PFSK-1 (cell line): ENCODE measurements around the gene CORO1C.

Experiments
- FOXP2 ChIP-seq: optimal IDR thresholded peaks from 2 replicates; pipeline ENCODE3; 2011; ENCODE audit warnings: borderline replicate concordance, control low read depth, inconsistent platforms; ENCODE audit not compliant: insufficient read depth; ENCODE audit errors: extremely low read length, extremely low read depth
- POLR2AphosphoS5 ChIP-seq: IDR thresholded peaks from 2 replicates; pipeline ENCODE4 v1.6.1; 2012; ENCODE audit warnings: low read depth, mild to moderate bottlenecking, control low read depth, low read length, moderate library complexity
- REST ChIP-seq, 2 experiments: IDR thresholded peaks; 2 replicates each; pipeline versions ENCODE4 v1.6.1 to v1.8.0; 2011 to 2012; ENCODE audit warnings: low read depth in 2 of 2, low read length in 2 of 2, control low read depth in 1 of 2, inconsistent platforms in 1 of 2, mild to moderate bottlenecking in 1 of 2, moderate library complexity in 1 of 2; ENCODE audit not compliant: insufficient read depth in 1 of 2
- SIN3A ChIP-seq: IDR thresholded peaks from 2 replicates; pipeline ENCODE4 v1.6.1; 2012; ENCODE audit warnings: mild to moderate bottlenecking, low read length, moderate library complexity, borderline replicate concordance; ENCODE audit not compliant: insufficient read depth
- TAF1 ChIP-seq: IDR thresholded peaks from 2 replicates; pipeline ENCODE4 v1.6.1; 2012; ENCODE audit warnings: low read length, control low read depth, borderline replicate concordance; ENCODE audit not compliant: insufficient read depth

The CORO1C gene

DNA sequence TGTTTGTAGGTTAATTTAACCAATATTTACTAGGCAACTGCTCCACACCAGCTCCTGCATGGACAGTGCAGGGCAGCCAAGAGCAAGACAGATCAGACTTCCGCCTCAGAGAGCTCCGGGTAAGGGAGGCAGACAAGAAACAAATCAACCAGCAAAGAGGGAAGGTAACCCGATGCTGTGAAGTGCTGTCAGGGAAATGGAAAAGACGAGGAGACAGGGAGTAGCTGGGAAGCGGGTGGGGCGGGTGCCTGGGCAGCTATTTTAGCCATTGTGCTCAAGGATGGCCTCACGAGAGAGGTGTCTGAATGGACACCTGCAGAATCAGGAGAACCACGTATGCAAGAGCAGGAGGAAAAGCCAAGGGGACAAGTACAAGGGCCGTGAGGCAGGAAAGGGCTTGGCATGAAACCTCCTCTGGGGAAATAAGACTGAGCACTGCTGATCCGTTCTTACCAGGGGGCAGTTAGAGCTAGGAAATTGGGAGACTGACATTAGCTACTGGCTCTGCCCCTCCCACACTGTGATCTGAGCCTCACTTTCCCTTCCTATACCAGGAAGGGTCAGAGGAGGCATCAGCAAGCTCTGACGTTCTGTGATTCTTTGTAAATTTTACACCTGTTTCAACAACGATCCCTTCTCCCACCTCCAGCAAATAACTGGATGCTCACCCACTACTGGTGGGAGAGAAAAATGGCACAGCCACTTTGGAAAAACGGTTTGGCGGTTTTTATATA, 126.9 kb downstream of the CORO1C start:
- no peak for TF ChIP-seq REST (IDR thresholded peaks at IDR 0.05; ENCODE audit: insufficient read depth in 1 of 2, low read depth in 2 of 2, low read length in 2 of 2)
- no peak for TF ChIP-seq SIN3A
- no peak for TF ChIP-seq POLR2AphosphoS5
- TF ChIP-seq FOXP2, result no peak
- TF ChIP-seq TAF1, result no peak

- TF ChIP-seq FOXP2 (no peak), POLR2AphosphoS5 (no peak), REST (IDR thresholded peaks at IDR 0.05; ENCODE audit: insufficient read depth in 1 of 2, low read depth in 2 of 2, low read length in 2 of 2) (no peak), TAF1 (no peak), SIN3A (no peak)
Measured at GRCh38 chr12:108603743-108604142, 127.6 kb downstream of the CORO1C start.

GRCh38 chr12:108602976-108603704, 128.2 kb downstream of the CORO1C start:
- TF ChIP-seq SIN3A (no peak), TAF1 (no peak), FOXP2 (no peak), POLR2AphosphoS5 (no peak), REST (IDR thresholded peaks at IDR 0.05; ENCODE audit: insufficient read depth in 1 of 2, low read depth in 2 of 2, low read length in 2 of 2) (no peak)

- TF ChIP-seq TAF1 (no peak), REST (IDR thresholded peaks at IDR 0.05; ENCODE audit: insufficient read depth in 1 of 2, low read depth in 2 of 2, low read length in 2 of 2) (no peak), POLR2AphosphoS5 (no peak), FOXP2 (no peak), SIN3A (no peak)
Measured at GRCh38 chr12:108602209-108602705, 129.1 kb downstream of the CORO1C start.
